Activated gamma-delta T cell treated with anti-CD3 and anti-CD28 coated beads, Interleukin-2, amount 50 U/mL, for 16 hours (primary cell): ENCODE results near the gene SCAMP4.

Experiments used
- DNase-seq: peaks from one replicate; pipeline ENCODE4 v3.0.0-alpha.2; 2020; ENCODE audit warnings: low read depth

SCAMP4 gene, protein sequence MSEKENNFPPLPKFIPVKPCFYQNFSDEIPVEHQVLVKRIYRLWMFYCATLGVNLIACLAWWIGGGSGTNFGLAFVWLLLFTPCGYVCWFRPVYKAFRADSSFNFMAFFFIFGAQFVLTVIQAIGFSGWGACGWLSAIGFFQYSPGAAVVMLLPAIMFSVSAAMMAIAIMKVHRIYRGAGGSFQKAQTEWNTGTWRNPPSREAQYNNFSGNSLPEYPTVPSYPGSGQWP

GRCh38 chr19:1905110-1905862 lies at the start of gene SCAMP4, which contains the start of gene ADAT3:
Gene SCAMP4 (plus strand): TSS chr19:1905399. CDS start chr19:1915020, 9,621 bp downstream.
Gene ADAT3 (plus strand): TSS chr19:1905399. CDS start chr19:1912048, 6,649 bp downstream.
- DNase-seq: peak; percentile 97

GRCh38 chr19:1855828-1856255 lies 49.4 kb upstream of the SCAMP4 start:
- DNase-seq: no peak

DNA sequence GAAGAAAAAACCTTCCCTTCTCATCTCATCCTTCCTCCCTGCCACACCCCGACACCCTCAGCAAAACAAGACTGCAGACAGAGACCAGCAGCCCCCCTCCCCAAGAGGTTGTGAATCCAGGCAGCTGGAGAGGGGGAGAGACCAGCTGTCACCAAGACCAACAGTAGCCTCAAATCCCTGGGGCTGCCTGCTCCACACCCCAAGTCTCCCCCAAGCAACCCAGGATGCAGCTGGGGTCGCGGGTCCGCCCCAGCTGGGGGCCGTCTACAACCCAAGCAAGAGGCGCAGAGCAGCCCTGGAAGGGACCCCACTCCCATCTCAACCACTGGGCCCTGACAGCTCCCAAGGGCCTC lies 48.9 kb upstream of the SCAMP4 start:
- DNase-seq: no peak

GRCh38 chr19:1856698-1857603 lies 48.2 kb upstream of the SCAMP4 start:
- no peak for DNase-seq

DNA sequence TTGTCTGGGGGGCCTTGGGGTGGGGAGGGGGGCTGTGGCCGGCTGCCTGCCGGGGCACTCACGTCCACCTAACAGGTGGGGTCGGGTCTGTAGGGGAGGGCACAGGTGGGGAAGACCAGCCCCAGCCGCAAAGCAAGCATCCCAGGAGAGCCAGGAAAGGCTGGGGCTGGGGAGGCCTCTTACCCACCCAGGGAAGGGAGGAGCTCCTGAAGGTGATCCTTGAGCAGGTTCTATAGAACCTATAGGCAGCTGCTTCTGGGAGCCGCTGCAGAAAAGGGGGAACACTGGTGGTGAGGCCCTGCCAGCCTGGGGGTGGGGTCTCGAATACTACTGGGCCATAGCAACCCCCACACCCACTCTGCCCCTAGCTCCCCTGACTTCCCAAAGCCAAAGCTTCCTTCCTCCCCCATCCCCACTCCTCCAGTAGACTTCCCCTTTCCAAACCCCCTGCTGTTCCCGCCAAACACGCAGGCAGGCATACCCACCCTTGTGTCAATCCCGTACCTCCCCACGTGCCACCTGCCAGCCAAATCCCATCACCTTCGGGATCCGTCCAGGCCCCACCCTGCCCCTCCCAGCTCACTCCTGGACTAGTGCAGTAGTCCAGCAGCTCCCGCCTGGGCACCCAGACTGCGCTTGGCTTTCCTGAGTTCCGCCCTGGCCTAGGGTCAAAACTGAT lies 47.4 kb upstream of the SCAMP4 start:
- DNase-seq: no peak

DNA sequence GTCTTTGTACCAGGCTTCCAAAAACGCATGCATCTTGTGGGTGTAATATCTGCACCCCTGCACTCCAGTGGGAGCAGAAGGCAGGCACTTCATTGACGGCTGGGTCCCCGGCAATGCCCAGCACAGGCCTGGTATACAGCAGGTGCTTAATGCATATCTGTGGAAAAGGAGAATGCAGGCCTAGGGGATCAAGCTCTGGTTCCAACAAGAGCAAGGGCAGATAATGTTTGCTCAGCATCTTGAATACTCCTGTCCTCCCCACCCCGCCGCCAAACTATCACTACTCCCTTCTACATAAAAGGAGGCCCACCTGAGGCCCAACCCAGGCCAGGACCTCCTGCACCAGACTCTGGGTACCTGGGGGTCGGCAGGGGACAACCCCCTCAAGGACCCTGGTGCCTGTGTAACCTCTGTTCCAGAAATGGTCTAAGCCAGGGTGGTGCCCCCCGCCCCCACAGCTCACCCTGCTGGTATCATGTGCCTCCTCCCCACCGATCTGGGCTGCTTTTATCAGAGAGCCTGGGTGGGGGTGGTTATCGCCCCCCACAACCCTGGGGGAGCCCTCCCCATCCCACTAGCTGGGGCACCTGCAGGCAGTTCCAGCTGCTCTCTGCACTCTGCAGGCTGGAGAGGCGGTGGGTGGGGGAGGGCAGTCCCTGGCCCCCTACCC lies 46.7 kb upstream of the SCAMP4 start:
- DNase-seq: no peak

DNA sequence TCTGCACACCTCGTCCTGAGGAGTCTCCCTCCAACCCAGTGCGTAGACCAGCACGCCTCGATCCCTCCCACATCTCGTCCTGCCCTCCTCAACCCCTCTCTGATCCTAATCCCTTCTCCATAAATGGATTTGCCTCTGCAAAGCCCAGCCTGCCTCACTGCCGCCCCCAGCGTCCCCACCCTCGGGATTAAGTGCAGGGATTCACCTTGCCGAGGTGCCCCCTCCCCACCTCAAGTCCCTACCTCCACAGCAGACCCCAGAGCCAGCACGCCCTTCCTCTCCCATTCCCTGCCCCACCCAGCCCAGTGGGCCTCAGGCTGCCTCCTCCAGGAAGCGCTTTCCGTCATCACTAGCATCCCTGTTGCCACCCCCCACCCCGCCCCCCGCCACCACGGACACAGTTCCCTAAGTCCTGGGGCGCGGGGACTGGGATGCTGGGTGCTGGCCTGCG lies 45.8 kb upstream of the SCAMP4 start:
- DNase-seq: no peak

DNA sequence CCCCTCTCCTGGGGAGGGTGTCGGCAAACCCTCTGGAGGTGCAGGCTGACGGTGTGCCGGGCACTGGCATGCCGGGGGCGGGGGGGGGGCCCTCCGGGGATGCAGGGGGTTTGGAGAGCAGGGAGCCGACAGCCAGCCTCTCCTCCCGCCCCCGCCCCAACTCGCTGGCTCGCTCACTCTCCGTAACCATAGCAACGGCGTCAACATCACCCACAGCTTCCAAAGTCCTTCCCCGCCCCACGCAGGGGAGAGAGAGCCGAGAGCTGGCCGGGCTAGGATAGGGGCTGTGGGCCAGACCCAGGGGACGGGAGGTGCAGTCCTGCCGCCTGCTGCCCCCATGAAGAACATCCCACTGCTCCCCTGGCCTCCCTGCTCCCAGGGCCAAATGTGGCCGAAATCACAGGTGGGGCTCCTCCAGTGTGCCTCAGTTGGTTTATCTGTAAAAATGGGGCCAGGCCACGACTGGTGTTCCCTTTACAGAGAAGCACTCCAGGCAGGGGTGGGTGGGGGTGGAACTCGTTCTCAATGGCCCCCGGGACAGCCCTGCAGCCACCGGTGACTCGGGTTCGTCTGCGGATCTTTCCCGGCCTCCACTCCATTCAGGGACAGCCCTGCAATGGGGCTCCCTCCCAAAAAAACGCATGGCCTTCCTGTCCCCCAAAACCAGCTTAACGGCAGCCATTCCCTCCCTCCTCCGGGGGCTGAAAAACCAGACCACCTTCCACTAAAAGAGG lies 45.0 kb upstream of the SCAMP4 start:
- DNase-seq: no peak

GRCh38 chr19:1860821-1861598 lies 44.2 kb upstream of the SCAMP4 start:
- DNase-seq: no peak

- DNase-seq: no peak
Observed at GRCh38 chr19:1861599-1862031, 43.6 kb upstream of the SCAMP4 start.

DNA sequence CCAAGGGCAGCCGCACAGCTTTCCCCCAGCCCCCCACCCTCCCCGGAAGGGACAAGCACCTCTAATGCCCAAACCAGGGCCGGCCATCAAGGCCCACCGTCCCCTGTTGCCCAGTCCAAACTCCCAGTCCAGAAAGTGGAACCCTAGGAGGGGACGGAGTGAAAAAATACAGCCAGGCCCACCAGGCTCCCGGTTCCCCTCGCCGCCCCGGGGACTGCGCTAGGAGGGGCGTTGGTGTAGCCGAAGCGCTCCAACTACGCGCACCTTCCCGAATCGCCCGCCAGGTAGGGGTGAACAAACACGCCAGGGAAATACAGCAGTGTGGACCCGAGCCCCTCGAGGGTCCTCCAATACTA lies 43.2 kb upstream of the SCAMP4 start:
- no peak for DNase-seq

GRCh38 chr19:1862424-1863327 lies 42.5 kb upstream of the SCAMP4 start:
- no peak for DNase-seq

DNA sequence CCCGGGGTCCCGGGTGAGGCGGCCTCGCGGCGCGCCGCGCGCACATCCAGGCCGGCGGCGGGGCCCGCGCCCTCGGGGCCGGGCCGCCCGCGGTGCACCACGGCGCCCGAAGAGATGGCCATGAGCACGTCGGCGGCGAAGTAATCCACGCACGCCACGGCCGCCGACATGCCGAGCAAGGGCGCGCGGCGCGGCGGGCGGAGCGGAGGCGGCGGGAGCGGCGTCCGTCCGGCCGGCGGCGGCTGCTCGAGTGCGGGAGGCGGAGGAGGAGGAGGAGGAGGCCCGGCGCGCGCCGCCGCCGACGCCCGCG lies 41.9 kb upstream of the SCAMP4 start, which contains the start of gene KLF16:
KLF16 (minus strand) TSS at position 252 of the 310 bp plus-strand sequence; CDS start at position 170, 82 bp downstream.
- no peak for DNase-seq

DNA sequence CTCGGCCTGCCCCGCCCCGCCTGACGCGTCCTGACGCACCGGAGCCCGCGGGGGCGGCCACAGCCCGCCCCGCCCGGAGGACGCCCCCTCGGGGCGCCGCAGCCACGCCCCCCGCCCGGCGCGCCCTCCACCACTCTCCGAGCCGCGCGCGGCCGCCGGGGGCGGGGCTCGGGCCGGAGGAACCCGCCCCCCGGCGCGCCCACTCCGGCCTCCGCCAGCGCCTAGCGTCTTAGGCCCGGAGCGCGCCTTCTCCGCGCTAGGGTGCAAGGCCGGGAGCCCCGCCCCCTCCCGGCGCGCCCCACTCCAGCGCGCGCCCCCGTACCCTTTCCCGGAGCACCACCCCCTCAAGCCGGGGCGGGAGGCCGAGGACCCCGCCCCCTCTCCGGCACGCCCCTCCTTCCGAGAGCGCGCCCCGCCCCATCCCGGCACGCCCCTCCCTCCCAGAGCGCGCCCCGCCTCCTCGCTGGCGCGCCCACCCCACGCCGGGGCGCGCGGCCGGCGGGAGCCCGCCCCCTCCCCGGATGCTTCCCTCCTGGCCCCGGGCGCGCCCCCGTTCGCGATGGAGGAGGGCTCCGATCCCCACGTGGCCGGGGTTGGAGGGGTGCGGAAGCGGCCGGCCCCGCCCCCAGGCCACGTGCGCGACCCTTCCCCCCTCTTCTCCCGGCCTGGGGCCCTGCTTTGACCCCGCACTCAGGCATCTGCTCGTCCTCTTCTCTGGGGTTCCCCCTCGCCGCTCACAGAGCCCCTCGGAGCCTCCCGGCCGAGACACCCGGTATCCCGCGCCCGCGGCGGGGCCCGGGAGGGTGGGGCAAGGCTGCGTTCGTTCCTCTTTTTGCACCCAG lies 41.3 kb upstream of the SCAMP4 start:
- peak; percentile 93 for DNase-seq

GRCh38 chr19:1864480-1865171 lies 40.6 kb upstream of the SCAMP4 start:
- no peak for DNase-seq

GRCh38 chr19:1865172-1866010 lies 39.8 kb upstream of the SCAMP4 start:
- DNase-seq: no peak
